HG02840 (cell line): Measurements from ENCODE around the gene HCFC1R1.

Source experiments
- ATAC-seq: cut with Tn5 transposase; IDR thresholded peaks from one replicate; pipeline ENCODE4 v1.9.1; 2021; ENCODE audit warnings: mild to moderate bottlenecking, moderate library complexity, moderate number of reproducible peaks; ENCODE audit not compliant: unreplicated experiment, low FRiP score

The HCFC1R1 gene

GRCh38 chr16:3004319-3004718 lies 19.4 kb downstream of the HCFC1R1 start:
- peak; percentile 17 for ATAC-seq

GRCh38 chr16:3003582-3004270 lies 20.0 kb downstream of the HCFC1R1 start:
- peak; percentile 95 for ATAC-seq

GRCh38 chr16:3001316-3001715 lies 22.4 kb downstream of the HCFC1R1 start:
- no peak for ATAC-seq

- no peak for ATAC-seq
Observed at GRCh38 chr16:3000540-3000939, 23.2 kb downstream of the HCFC1R1 start.

- ATAC-seq = no peak
Observed at GRCh38 chr16:2999929-3000328, 23.8 kb downstream of the HCFC1R1 start.

GRCh38 chr16:2996298-2996697 lies 27.4 kb downstream of the HCFC1R1 start:
- no peak for ATAC-seq

GRCh38 chr16:2992383-2993081 lies 31.2 kb downstream of the HCFC1R1 start:
- ATAC-seq = no peak

- no peak for ATAC-seq
Observed at GRCh38 chr16:2991566-2992261, 32.0 kb downstream of the HCFC1R1 start.

- ATAC-seq = no peak
Observed at GRCh38 chr16:2990891-2991290, 32.9 kb downstream of the HCFC1R1 start.

- no peak for ATAC-seq
Observed at GRCh38 chr16:2988590-2989099, 35.1 kb downstream of the HCFC1R1 start.

- ATAC-seq = no peak
Observed at GRCh38 chr16:2987833-2988232, 35.9 kb downstream of the HCFC1R1 start.

- ATAC-seq = no peak
Observed at GRCh38 chr16:2987286-2987685, 36.5 kb downstream of the HCFC1R1 start.

- ATAC-seq = no peak
Observed at GRCh38 chr16:2986623-2987188, 37.0 kb downstream of the HCFC1R1 start.

- ATAC-seq = no peak
Observed at GRCh38 chr16:2985893-2986355, 37.8 kb downstream of the HCFC1R1 start.

GRCh38 chr16:2985462-2985861 lies 38.3 kb downstream of the HCFC1R1 start:
- no peak for ATAC-seq

- no peak for ATAC-seq
Observed at GRCh38 chr16:2983706-2984136, 40.0 kb downstream of the HCFC1R1 start.

- no peak for ATAC-seq
Observed at GRCh38 chr16:2982402-2982801, 41.3 kb downstream of the HCFC1R1 start.

GRCh38 chr16:2981899-2982250 lies 41.9 kb downstream of the HCFC1R1 start:
- no peak for ATAC-seq

GRCh38 chr16:2981177-2981898 lies 42.4 kb downstream of the HCFC1R1 start:
- no peak for ATAC-seq
